HG02588 (cell line): Measurements from ENCODE around the gene TAC3.
"Not testable (repeated sequence)": the region's sequence is repeated elsewhere in the genome, so short reads cannot be mapped to it uniquely, and the experiment has no call there.

Experiments
- ATAC-seq: cut with Tn5 transposase; IDR thresholded peaks from one replicate; pipeline ENCODE4 v1.9.1; 2021; ENCODE audit warnings: mild to moderate bottlenecking, moderate library complexity; ENCODE audit not compliant: unreplicated experiment

The TAC3 gene

DNA sequence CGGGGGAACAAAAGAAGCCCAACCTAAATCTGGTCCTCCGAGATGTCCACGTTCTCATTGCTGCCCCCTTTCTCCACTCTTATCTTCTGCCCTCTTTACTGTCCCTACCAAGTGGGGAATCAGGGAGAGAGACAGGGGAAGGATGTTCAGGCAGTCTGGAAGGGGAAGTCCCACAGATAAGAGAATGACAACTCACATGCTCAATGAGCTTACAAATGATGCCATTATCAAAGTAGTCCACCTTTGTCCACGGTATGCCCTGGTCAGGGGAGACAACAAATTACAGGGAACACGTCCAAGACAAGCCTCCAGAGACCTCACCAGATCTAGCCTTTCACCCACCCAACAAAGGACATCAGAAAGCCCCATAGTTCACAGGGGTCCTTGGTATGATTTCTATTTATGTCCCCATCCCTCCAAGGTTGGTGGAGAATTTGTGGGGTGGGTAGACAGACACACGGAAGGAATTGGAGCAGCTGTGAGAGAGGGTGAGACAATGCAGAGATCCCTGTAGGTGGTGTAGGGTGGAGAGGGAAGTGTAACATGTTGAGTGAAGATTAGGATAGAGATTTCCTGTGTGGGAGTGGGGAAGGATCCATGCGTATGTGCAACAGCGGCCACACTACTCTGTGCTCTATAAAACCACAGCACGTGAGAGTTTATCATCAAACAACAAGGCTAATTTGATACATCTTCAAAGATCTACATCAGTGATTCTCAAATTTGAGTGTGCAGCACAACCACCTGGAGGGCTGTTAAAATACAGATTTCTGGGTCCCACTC is 22.9 kb upstream of the TAC3 start:
- no peak for ATAC-seq

DNA sequence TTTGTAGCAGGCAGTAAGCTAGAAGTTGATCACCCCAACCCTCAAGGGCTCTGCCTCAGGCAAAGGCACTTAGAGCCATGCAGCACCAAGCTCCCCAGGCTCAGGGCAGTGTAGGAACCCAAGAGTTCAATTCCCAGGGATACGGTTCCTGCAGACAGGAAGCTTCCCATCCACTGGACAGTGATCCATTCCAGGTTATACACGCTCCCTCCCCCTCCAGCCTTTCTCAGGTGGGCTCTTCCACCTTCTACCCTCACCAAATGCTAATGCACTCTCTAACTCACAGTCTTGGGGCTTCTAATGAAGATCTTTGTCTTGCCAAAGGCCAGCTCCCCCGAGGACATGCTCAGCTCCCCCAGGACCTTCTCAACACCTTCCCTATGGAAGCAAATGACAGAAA is 20.9 kb upstream of the TAC3 start:
- no peak for ATAC-seq

DNA sequence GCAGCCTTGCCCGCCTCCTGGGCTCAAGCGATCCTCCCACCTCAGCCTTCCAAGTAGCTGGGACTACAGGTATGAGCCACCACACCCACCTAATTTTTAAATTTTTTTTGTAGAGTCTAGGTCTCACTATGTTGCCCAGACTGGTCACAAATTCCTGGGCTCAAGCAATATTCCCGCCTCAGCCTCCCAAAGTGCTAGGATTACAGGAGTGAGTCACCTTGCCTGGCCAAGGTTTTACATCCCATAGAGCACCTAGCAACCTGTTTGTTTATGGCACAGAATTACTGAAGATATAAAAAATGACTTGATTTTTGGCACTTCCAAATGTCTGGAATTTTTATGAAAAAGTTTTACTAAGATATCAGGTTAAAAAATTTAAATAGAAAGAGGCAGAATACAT is 17.1 kb upstream of the TAC3 start:
- ATAC-seq, result no peak

DNA sequence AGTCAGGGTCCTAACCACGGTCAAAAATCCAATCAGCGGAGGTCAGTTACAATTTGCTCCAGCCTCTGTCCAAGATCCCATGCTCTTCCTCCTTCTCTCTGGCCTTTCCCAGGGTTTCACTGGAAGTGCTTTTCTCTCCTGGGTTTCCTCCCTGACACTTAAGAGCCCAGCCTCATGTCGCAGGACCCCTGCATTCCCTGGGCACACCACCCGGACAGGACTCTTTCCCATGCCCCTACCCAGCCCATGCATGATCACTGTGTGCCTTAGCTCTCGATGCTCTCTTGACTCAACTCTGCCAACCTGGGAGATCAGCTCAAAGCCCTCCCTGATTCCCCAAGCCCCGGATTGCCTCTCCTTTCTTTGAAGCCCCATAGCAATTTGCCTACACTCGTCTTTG is 15.5 kb upstream of the TAC3 start:
- ATAC-seq, result no peak

DNA sequence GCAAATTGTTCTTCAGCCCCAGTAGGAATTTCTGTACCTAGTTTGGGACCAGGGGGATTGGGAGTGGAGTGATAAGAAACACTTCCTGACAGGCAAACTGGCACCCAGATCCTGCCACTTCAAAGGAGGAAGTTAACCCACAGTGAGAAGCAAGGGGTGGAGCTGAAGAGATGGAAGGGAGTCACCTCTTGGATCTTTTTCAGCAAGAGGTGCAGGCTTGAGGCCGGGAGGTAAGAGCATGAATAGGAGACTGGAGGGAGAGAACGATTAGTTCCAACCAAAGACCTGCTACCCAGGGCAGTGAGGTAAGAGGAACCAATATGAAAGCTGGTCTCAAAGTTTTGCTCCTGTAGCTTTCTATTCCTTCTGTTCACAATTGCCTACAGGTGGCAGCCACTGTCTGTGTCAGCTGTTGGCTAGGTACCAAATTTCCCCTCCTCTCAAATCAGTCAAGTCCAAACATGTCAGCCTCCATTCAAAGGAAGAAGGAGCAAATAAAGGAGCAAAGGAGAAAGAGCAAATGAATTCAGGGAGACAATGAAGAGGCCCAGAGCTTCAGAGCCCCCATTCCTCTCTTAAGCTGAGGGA is 14.9 kb upstream of the TAC3 start:
- no peak for ATAC-seq

DNA sequence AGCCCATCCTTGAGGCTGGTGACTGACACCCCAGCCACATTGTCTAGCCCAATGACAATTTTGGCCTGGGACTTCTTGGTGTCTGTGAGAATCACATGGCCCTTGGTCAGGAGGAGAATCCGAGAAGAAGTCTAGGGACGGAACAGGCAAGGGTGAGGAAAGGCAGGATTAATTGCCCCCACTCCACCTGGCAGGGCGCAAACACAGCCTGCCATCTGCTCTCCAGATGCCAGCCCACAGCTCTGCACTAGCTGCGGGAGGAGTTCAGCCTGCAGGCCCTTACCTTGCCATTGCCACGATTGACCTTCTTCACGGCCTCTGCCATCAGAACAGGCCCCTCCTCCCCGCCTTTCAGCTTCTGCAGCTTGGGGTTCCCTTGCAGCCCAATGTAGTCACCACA is 13.1 kb upstream of the TAC3 start:
- no peak for ATAC-seq

DNA sequence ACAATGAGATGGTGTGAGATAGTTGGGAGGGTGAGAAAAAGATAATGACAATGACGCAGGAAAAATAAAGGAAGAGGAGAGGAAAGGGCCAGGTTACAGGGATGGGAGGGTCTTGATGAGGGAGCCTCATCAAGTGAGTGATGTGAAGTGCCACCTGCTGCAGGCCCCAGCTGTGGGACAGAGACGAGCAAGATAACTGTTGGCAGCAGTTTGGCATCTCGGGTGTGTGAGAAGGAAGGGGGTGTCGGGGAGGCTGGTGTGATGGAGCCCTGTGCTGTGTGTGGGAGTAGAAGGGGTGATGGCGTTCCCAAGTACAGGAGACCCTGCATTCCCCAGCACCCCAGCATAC is 11.4 kb upstream of the TAC3 start:
- no peak for ATAC-seq

DNA sequence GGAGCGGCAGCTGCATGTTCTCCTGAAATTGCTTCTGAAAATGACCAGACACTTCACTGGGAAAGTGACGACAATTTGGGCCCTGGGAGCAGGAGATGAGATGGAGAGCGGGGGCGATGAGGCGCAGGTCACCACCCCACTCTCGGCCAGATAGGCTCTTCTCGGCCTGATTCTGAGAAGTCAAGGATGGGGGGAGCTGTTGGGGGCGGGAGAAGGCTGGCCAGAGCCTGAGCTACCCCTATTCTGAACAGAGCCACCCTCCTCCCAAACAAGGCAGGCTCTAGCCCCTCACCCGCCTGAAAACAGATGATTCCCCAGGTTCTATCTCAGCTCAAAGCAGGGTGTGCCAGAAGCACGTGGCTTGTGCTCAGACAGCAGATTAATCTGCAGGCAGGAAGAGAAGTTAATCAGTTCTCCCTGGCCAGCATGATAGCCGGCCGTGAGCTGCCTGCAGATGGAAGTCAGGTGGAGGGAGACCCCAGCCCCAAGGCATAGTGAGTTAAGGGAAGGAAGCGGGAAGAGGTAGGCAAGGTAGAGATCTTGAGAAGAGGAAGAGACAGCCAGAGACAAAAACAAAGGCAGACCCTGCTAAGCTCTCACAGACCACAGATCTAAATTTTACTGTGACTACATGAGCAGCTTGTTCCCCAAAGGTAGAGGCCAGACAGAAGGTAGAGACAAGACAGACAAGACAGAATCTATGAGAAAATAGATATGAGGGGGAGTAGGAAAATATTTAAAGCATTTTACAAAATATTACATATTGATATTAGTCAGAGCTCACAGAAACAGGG is 10.9 kb upstream of the TAC3 start:
- no peak for ATAC-seq

DNA sequence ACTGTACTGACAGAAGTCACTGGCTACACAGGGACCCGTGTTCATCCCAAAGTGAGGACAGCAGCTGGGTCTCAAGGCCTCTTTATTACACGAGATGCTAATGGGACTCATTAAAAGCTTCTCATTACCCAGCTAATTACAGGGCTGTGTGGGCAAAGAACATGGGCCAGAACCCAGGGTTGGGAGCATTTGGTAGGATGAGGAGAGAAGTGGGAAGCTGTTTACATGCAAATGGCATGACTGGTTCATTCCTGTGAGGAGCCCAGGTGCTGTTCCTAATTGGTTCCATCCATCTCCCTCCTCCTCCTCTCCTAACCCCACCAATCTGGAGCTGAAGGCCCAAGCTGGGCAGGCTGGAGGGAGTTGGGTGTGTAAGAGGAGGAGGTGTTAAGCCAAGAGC is 8.9 kb upstream of the TAC3 start:
- no peak for ATAC-seq

DNA sequence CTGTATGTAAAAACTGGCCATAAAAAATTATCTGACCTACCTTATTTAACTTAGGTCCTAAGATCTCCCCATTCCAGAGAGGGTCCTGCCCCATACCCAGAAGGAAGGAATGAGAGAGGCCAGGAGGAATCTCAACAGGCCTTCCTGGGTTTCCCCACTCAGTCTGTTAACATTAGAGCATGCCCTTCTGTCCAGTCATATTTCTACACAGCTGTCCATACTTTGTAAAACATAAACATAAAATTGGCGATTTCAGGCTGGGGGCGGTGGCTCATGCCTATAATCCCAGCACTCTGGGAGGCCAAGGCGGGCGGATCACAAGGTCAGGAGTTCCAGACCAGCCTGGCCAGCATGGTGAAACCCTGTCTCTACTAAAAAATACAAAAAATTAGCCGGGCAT is 6.0 kb upstream of the TAC3 start:
- not testable (repeated sequence) for ATAC-seq

DNA sequence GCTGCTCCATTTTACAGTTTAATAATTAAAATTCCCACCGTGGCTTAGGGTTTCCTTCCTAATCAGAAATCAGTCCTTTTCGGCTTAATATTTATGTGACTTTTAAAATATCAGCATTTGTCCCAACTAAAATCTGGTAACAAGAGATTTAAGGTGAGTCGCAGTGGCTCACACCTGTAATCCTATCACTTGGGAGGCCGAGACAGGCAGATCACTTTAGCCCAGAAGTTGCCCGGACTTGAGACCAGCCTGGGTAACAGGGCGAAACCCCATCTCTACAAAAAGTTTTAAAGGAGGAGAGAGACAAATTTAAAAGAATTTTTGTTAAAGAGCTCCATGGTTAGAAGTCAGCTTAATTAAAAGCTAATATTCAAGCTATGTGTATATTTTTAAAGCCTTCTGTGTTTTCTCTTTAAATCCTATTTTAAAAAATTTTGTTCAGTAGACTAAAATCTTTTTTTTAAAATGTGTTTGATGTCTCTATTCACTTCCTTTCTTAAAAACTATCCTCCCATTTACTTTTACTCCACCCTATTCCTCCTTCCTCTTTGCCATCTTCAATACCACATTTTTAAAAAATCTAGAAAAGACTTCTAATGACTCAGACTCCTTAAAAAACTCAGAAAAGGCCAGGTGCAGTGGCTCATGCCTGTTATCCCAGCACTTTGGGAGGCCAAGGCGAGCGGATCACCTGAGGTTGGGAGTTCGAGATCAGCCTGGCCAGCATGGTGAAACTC is 3.8 kb upstream of the TAC3 start:
- no peak for ATAC-seq

DNA sequence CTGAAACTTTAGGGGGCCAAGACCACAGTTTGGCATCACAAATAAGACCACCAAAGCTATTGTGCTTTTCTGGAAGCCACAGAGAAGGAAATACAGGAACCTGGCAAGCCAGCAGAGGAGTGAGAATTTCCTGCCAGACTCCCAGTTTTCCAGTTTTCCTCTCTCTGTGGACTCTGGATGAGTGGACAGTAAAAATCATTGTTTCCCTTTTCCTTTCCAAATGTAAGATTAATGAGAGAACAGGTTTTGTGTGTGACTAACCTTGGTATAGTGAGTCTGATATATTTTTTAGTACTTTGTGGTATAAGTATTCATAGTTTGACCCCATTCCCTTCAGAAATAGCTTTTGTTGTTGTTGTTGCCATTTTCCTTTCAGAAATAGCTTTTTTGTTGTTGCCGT is 2.6 kb upstream of the TAC3 start:
- ATAC-seq, result no peak

DNA sequence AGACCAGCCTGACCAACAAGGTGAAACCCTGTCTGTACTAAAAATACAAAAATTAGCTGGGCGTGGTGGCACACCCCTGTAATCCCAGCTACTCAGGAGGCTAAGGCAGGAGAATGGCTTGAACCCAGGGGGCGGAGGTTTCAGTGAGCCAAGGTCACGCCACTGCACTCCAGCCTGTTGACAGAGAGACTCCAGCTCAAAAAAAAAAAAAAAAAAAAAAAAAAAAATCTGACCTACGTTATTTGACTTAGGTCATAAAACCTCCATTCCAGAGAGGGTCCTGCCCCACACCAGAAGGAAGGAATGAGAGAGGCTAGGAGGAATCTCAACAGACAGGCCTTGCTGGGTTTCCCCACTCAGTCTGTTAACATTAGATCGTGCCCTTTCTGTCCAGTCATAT is 2.0 kb upstream of the TAC3 start:
- not testable (repeated sequence) for ATAC-seq

DNA sequence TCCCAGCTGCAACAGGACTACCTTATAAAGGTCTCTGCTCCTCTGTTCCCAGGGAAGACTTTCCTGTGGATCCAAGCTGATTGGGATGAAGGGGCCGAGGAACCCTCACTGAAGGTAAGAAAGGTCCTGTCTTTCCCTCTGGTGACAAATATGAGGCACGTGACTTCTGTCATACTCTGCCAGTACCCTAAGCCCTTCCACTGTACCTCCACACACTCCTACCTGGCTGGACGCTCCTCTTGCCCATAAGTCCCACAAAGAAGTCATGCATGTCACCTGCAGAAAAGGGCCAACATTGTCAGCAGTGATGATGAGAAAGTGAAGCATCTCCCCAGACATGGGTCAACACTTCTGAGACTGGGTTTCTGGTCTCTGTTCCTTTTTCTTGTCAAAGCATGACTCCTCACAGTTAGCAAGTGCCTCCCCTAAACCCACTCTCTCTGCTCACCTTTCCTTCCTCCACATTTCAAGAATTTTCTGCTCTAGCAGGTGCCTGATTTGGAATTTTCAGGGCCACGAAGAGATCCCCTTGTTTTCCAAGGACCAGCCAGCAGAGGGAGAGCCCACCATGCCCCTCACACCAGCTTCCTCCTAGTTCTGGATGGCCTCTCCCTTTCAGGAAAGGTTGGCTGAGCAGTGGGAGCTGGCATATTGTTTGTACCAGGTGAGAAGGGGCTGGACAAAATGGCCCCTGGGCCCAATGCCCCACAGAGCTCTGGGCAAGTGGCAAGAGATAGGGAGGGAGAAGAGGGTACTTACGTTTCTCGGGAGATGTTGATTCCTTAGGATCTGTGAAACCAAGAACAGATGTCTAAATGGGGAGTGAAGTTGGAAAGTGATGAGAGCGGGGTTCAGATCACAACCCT is 3.5 kb downstream of the TAC3 start:
- peak; percentile 83 for ATAC-seq

DNA sequence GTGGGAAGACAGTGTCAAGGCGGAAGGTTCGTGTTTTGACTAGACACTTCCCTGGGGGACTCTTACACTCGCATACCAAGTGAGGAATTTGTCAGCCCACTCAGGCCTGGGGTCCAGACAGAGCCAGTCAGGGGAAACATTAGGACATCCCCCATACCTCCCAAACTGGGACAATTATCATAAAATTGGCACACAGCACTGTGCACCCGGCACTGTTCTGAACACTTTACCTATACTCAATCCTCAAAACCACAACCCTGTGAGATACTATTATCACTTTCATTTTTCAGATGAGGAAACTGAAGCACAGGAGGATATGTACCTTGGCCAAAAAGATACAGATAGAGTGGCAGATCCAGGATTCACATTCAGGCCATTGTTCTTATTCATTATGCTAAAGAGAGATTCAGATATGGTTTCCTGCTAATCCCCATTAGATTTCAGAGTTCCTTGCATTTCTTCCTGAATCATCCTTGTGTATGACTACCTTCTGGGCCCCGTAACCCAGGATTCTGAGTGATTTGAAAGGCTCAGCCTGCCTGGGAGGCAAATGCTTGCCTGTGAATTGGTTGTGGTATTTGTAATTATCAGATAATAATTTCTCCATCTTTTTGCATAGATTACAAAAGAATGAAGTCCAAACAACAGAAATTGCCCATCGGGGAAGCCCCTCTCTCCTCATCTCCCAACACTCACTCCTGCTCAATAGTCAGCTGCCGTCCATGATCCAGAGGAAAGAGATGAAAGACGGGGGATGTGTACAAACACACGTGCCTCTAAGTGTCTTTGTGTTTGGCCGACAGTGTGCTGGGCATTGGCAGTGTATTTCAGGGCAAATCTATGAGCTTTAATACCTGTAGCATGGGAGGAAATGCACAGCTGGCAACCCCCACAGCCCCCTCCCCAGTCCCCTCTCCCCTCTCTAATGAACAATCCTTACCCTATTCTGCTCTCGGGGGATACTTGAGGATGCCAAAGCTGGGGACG is 4.6 kb downstream of the TAC3 start:
- no peak for ATAC-seq

DNA sequence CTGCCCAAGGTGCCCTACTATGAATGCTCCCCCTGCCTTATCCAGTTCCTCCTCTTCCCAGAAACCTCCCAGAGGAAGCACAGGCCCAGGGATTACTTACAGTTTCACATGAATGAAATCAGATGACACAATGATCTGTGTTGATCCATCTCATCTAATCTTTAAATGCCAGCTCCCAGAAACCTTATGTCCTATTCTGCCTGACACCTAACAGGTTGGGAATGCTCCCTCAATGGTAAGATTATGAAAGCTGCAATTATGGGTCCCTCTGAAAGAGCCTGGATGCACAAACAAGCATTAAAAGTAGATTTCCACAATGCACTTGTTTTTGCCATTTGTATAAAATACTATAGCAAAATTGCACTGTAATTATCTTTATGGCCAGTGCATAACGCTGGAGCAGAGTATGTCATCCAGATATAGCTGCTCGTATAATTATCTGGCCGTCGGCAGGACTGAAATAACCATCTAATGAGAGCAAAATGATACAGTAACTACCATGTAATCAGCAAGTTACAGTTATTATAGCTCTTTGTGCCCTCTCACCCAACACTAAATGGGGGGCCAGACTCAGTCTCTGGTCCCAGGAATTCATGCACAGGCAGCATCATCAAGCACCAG is 5.6 kb downstream of the TAC3 start:
- ATAC-seq, result no peak

DNA sequence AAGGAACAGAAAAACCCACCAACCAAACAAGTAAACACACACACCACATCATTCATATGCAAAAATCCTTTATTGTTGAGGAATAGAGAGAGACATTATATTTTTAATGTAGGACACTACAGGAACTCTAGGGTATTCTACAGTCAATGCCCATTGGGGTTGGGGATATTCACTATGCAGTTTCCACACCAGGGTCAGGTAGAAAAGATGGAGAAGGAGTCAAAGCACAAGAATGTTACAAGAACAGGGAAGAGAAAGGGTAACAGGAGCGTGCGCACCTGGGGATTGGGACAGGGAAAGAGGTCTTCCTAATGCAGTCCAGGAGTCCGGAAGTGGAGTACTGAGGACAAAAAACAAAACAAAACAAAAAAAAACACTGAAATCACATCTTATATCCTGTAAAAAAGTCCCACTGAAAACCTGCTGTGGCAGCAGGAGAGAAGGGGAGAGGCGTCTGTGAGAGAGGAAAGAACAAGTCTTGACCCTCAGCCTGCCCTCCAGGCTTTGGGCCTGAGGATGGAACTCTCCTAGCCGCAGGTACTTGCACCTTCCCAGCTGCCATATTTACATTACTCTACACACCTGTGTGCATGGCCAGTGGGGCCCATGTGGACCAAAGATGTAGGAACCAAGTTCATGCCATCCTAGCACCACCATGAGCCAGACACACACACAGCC is 6.2 kb downstream of the TAC3 start:
- no peak for ATAC-seq

DNA sequence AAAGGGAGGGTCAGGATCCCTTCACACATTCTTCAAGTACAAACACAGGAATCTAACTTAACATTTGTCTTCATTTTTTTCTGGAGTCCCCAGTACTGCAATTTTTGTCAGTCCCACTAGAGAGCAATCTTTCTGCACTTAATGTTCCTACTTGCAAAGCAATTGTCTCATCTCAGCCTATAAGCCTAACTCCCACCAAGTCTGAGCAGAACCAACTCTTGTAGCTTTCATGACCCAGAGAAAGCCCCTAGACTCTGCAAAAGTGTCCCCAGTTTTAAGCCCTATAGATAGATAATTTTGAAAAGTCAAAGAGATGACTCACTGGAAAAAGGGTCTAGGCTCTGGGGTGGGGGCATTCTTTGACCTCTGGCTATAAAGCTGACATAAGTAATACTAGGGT is 8.2 kb downstream of the TAC3 start:
- ATAC-seq, result no peak
